Measurements from ENCODE around the gene PRRT1B.
"Not testable (repeated sequence)": the region's sequence is repeated elsewhere in the genome, so short reads cannot be mapped to it uniquely, and the experiment has no call there.

PRRT1B gene

DNA sequence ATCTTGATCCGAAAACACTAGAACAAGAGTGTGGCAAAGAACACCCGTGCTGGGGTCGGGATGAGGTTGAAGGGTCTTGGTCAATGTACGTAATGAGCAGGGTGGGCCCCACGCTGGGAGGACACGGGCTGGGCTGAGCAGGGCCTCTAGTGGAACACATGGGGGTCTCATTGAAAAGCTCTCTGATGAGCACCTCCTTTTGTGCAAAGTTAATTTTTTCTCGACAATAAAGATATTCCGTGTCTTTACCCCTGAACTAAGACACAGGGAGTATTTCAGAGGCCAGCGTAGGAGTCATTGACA is 22.3 kb upstream of the PRRT1B start:
- DNase-seq, result no peak

DNA sequence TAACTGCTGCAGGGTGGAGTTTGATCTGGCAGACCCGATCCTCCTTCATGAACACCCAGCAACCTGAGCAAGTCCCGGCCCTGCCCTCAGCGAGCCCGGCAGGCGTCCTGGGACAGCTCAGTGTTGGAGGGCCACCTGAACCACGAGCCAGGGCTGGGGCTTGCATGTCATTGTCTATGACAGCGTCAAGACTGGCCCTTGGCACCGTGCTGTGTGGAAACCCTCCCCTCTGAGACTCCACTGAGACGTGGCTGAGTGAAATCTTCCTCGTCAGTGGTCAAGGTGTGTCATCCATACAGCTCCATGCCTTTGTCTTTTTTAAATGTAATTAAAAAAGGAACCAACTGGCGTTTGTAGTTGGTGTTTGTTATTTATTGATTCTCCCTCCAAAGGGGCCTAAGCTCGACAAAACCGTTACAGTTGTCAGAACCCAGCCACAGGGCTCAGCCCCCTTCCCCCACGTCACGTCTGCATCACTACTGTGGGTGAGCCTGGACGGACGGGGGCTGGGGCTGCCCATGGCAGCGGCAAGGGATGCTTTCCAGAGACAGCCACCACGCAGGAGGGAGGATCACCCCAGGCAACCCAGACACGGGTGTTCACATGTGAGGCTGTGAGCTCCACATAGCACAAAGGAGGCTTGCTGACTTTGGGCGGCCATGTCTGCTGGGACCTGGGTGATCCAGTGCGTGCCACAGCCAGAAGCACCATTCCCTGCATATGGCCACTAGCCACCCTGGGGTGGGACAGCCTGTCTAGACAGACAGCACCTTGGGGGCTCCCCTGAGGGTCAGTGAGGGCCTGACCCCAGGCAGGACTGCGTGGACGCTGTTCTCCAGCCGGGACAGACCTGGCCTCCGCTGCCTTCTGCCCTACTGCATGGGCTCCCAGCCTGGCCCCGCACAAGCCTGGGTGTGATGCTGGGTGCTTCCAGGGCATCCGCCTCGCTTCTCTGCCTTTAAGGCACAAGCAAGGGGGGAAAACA is 21.6 kb upstream of the PRRT1B start:
- no peak for DNase-seq

DNA sequence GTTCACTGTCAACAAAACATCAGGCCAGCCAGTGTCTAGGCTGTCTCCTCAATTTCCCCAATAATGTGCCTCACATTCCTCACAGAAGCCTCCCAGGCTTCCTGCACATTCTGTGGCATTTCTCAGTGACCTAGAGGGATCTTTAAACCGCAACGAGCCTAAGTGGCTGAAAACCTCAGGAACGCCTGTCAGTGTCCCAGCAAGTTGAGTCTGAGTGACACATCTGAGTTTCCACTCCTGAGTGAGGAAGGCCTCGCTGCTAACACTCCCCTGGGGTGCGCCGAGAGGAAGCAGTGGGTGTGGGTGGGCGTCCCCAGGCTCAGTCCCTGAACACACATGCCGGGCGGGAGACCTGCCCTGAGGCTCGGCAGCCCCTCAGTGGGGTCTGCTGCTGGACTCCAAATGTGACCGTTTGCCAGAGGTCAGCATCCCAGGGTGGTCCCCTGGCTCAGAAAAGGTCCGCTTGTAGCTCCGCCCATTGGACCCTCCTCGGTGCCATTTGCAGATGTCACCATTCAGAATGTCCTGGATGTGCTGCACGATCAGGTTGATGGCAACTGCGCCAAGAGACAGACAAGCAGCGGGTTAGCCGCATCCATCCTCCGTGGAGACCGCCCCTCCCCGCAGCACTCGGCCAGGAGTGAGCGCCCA is 20.5 kb upstream of the PRRT1B start:
- DNase-seq, result no peak

DNA sequence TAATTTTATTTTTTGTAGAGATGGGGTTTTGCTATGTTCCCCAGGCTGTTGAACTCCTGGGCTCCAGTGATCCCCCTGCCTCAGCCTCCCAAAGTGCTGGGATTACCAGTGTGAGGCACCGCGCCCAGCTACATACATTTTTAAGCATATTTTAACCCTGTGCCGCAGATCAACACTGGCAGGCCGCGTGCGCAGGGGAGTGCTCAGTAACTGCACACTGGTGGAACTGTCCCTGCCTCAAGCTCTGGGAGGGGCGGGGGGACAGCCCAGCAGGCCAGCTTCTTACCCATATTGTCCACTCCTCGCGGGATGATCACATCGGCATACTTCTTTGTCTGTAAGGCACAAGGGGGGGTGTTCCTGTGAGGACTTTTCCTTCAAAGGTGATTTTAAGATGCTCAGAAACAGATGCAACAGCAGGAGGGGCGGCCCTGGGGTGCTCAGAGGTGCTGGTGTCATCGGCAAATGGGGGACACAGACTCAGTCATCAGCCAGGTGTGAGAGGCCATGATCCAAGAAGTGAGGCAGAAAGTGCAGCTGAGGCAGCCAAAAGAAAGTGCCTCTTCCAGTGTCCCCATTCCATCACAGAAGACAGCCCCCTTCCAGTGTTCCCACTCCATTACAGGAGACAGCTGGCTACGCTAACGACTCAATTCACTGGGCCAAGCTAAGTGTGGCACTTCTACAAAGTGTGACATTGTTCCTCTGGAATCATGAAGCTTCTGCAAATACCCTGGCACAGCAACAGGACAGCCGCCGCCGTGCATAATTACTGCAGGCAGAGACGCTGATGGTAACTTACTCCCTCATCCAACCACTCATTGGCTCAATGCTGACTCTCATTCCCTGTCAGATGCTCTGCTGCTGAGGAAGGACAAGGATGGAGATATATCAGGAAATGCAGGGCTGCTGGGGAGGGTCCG is 19.4 kb upstream of the PRRT1B start:
- DNase-seq, result no peak

DNA sequence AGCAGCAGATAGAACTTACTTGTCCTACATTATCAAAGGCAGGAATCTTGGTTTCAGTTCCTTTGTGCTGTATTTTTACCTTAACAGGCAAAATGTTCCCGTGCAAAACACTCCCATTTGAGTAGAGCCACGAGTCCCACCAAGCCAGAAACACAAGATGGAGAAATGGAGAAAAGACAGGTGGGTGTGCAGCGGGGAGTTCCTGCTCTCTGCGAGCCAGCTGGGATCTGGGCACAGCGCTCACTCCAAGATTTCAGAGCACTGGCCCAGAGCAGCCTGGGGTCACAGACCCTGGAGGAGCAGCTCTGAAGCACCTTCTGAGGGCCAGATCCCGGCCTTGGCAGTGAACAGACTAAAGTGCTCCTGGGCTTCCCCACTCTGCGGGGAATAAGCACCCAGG is 17.1 kb upstream of the PRRT1B start:
- no peak for DNase-seq

DNA sequence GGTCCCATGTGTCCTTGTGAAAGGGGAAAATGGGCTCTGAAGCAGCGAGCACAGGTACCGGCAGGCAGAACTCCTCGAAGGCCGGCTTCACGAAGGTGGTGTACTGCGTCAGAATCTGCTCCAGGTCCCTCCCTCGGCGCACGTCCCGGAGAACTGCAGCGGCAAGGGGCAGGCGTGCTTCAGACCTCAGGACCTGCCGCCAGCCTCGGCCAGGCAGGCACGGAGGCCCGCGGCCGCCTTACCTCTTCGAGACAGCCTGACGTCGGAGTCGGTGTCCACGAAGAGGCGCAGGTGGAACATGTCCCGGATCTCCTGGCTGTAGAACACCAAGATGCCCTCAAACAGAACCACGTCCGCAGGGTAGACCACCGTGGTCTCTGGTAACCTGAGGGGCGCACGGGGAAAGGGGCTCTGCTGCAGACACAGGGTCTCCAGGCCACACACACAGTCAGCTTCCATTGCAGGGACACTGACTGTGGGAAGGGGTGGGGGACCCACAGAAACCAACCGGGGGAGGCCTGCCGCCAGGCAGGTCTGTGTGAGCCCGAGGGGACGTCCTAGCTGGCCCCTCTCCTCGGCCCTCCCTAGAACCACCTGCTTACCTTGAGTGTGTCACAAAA is 16.3 kb upstream of the PRRT1B start:
- no peak for DNase-seq

DNA sequence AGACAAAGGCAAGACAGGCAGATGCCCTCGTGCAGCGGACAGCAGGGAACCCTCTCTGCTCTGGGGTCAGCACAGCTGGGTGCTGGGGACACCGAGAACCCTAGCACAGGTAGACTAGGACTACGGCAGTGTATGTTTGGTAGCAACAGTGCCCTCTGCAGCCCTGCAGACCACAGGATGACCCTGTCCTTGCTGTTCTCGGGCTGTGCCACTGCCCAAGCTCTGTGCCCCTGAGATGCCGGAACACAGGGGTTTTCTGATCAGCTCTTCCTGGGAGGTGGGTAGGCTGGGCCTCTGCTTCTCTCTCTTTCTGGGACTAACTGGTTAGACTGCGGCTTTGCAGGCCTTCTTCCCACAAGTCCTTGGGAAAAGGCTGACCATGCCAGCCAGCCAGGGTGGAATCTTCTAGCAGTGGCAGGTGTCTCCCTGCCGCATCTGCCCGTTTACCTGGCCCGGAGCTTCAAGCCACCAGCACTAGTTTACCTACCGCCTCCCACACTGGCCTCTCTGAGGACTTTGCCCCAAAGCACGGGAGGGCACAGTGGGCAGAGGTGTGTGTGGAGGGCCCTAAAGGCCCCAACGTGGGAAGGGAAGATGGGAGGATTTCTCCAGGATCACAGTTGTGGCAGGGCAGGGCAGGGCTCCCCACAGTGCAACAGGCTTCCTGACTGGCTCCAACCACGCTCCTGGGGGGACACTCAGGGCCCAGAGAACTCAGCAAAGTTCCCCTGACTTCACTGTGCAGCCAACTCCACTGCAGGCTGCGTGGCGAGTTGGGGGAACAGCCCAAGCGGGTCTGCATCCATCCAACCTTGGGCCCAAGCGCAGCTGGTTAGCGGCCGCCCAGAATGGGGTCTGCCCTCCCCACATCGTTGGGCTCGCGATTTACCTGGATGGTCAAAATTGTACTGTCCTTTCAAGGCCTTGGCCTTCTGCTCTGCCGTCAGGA is 15.5 kb upstream of the PRRT1B start:
- no peak for DNase-seq

DNA sequence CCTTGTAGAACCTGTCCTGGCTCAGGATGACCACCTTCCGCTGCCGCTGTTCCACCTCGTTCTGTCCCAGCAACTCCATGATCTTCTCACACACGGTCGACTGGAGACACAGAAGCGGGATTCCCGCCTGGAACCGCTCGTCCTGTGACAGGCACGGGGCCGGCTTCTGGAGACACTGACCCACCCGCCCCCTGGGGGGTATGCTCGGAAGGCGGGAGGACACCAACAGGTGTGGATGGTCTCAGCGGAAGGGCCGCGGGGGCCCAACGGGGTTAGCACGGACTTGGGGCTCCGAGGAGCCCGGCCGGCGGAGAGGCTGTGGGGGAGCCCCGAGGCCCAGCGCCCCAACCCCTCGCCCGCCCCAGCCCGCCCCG is 14.8 kb upstream of the PRRT1B start:
- DNase-seq, result no peak

DNA sequence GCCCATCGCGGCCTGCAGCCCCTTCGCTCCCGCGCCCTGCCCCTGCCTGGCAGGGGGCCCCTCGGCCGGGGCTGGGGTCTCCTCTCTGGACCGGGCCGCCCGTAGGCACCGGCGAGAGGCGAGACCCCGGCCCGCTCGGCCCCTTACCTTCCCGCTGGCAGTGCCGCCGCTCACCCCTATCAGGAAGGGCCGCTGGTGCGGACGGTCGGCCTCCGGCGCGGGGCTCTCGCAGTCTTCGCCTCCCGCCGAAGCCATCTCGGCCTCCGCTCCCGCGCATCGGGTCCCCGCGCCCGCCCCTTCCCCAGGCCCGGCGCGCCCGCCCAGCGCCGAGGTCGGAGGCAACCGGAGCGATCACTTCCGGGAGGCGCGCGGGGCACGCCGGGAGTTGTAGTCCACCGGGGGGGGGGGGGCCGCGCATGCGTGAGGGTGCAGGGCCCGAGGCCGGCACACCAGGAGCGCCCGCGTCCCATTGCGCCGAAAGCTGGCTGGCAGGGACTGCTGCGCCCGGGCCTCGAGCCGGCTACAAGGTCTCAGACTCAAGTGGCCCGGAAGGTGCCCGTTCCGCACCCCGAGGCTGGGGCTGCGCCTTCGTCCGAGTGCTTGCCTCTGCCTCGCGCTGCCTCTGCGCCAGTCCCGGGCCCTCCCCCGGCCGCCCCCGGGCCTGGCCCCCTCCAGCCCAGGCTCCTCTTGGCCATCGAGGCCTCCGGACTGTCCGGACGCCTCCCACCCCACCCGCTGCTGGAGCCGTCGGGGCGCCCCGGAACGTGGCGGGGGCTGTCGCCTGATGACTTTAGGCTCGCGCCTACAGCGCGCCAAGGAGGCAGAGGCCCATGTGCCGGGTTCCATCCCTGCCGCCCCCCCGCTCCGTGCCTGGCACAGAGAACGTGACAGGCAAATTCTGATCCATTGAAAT is 14.1 kb upstream of the PRRT1B start, which contains the start of gene UCK1:
UCK1 (minus strand) TSS at position 344 of the 913 bp plus-strand sequence; CDS start at position 255, 89 bp downstream.
- DNase-seq, result peak; percentile 93

DNA sequence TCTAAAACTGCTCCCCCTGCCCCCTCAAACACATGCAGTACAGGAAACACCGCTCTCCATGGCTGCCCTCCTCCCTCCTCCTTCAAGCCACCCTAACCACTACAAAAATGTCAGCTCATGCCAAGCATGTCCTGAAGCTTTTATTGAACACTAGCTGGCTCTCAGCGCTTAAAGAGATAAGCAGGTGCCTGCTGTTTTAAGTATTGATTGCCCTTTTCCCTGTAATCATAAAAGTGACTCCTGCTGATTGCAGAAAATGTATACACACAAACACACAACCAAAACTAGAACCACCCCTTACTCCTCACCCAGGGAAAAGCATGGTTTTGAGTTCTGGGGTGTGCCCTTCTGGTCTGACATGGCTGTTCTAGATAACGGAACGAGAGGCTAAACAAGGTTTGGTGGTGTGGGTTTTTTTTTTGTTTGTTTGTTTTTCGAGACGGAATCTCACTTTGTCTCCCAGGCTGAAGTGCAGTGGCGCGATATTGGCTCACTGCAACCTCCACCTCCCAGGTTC is 10.5 kb upstream of the PRRT1B start:
- no peak for DNase-seq

DNA sequence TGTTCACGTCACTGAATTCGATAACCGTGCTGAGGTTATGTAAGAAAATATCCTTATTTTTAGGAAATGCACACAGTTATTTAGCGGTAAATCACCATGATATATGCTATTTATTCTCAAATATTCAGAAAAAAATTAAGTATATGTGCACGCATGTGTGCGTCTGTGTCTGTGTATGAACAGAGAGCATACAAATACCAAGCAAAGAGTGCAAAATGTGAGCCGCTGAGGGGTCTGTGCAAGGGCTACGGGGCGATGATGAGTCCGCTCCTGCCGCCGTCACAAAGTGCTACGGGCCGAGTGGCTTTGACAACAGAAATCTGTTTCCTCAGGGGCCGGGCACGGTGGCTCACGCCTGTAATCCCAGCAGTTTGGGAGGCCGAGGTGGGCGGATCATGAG is 7.4 kb upstream of the PRRT1B start:
- DNase-seq, result no peak

DNA sequence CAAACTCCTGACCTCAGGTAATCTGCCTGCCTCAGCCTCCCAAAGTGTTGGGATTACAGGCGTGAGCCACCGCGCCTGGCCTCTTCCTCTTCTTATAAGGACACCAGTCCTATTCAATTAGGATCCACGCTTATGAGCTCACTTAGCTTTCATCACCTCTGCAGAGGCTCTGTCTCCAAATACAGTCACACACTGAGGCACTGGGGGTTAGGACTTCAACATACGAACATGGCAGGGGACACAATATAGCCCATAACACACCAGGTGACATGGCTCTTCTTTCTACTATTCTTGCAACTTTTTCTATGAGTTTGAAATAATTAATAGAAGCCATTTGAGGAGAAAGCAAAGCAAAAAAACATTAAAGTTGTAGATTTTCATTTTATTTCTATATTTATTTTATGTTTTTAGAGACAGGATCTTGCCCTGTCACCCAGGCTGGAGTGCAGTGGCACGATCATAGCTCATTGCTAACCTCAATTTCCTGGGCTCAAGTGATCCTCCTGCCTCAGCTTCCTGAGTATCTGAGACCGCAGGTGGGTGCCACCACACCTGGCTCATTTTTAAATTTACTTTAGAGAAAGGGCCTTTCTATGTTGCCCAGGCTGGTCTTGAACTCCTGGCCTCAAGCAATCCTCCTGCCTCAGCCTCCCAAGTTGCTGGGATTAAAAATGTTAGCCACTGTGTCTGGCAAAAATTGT is 6.0 kb upstream of the PRRT1B start:
- DNase-seq, result no peak

DNA sequence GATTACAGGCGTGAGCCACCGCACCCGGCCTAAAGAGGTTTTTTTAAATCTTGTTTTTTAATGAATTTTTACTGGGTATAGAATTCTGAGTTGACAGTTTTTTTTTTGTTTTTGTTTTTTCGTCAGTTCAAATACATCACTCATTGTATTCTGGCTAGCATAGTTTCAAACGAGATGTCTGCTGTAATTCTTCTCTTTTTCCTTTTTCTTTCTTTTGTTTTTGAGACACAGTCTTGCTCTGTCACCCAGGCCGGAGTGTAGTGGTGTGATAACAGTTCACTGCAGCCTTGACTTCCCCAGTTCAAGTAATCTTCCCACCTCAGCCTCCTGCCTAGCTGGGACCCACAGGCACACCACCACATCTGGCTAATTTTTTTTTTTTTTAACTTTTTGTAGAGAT is 2.2 kb upstream of the PRRT1B start:
- no peak for DNase-seq

DNA sequence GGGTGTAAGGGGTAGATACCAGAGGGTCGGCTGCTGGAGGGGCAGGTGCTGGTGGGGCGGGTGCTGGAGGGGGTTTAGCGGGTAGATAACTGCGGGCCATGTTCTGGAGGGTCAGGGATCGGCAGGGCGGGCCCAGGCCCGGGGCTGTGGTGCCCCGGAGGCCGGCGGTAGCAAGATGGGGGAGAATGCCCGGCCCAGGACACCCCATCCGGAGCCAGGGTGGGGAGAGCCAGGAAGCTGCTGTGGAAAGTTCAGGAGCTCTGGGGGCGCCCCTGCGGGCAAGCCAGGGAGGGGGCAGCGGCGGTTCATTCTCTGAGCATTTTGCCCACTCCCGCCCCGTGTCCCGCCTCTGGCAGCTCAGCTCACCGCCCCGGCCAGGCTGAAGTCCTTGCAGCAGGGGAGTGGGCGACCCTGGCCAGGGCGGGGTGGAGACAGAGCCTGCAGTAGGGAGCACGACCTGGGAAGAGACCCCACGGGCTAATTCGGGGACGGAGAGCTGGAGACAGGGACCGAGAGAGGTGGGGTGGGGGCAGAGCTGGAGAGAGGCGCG is 538 bp downstream of the PRRT1B start:
- DNase-seq, result peak; percentile 21

DNA sequence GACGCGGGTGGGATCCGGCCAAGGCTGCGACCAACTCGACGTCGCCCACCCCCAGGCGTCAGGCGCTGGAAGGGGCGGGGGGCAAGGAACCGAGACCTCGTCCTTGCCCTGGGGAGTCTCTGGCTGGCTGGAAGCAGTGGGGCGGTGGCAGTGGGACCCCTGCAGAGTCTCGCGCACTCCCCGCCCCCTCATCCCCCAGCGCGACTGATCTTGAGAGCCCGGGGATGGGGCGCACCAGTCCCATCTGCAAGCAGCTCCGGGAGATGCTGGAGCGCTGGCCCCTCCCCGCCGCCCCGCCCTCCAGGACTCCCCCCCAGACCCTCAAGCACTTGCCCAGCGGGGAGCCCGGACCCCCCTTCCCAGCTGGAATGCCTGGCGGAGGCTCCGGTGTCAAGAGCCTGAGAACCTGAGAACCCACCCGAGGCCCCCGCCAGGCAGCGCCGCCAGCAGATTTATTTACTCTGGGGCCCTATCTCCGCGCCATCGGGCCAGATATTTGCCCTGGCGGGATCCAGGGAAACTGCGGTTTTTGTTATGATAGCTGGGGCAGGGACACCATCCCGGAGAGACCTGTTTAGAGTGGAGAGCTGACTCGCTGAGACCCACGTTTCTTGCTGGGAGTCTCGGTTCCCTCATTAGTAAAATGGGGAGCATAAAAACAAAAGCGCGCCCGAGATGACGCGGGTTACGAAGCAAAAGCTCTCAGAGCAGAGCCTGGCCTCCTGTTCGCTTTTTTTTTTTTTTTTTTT is 1.2 kb downstream of the PRRT1B start:
- DNase-seq, result peak; percentile 47

DNA sequence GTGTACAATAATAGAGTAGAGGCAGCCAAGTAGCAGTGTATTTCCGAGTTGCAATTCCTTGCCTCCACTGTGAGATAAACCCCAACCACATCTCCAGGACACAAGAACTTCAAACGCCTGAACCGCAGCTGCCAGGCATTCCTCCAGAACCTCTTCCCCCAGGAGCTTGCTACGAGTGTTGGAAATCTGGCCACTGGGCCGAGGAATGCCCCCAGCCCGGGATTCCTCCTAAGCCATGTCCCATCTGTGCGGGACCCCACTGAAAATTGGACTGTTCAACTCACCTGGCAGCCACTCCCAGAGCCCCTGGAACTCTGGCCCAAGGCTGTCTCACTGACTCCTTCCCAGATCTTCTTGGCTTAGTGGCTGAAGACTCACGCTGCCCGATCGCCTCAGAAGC is 3.9 kb downstream of the PRRT1B start:
- not testable (repeated sequence) for DNase-seq

DNA sequence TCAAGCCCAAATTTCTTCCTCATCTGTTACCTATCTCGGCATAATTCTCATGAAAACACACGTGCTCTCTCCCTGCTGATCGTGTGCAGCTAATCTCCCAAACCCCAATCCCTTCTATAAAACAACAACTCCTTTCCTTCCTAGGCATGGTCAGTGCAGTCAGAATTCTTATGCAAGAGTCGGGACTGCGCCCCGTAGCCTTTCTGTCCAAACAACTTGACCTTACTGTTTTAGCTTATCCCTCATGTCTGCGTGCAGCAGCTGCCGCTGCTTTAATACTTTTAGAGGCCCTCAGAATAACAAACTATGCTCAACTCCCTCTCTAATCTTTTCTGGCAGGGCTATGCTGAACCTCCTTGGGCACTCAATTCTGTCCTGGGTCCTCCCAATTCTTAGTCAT is 5.1 kb downstream of the PRRT1B start:
- DNase-seq, result not testable (repeated sequence)

DNA sequence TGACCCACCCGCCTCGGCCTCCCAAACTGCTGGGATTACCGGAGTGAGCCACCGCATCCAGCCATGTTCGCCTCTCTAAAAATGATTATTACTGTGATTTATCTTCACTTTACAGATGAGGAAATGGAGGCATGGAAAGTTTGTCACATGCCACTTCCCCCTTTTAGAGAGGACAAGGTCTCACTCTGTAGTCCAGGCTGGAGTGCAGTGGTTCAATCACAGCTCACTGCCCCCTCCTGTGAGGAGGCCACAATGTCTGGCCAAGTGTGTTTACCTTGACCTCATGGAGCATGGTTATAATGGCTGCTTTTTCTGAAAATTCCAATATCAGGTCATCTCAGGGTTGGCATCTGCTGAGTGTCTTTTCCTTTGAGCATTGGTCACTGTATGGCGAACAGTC is 6.7 kb downstream of the PRRT1B start:
- no peak for DNase-seq

Measured in right hindlimb (tissue), 1 donor.